Prostate gland (tissue), 2 donors: Measurements from ENCODE around the gene IFNA2. TPM values are rescaled to one million over a fixed set of nuclear protein-coding genes. Genes with fewer than 3 reads are reported as not detected.

Experiments used
- DNase-seq: peaks from one replicate; pipeline ENCODE4 v3.0.0-alpha.2; 2019; ENCODE audit warnings: low spot score
- H3K27ac ChIP-seq, 2 donors: fragments of 200-600 bp; sonication (generic); 2 replicates each; pipeline ENCODE4 v1.5.1; 2017 to 2019
- H3K27me3 ChIP-seq: fragments of 200-600 bp; sonication (generic); replicated peaks from 2 replicates; pipeline ENCODE4 v1.5.1; 2019; ENCODE audit not compliant: insufficient read depth
- H3K36me3 ChIP-seq, 2 donors: fragments of 200-600 bp; sonication (generic); 1 replicate in 1 of 2; 2 replicates in 1 of 2; pipeline versions ENCODE4 v1.5.1 to v1.8.1; 2017 to 2019
- H3K4me1 ChIP-seq: fragments of 200-600 bp; sonication (generic); replicated peaks from 2 replicates; pipeline ENCODE4 v1.5.1; 2019
- H3K4me3 ChIP-seq, 2 donors: fragments of 200-600 bp; sonication (generic); 2 replicates each; pipeline ENCODE4 v1.5.1; 2017 to 2019
- H3K9me3 ChIP-seq: fragments of 200-600 bp; sonication (generic); 2 replicates; pipeline ENCODE4 v1.5.1; 2017
- CTCF ChIP-seq, 4 experiments: fragments of 200-600 bp in 2 of 4; fragments of 450-650 bp in 2 of 4; sonication (generic) in 2 of 4; IDR thresholded peaks; 1 replicate in 3 of 4; 2 replicates in 1 of 4; pipeline ENCODE4 v1.5.1; 2016 to 2019; ENCODE audit warnings: antibody characterized with exemption in 4 of 4, mild to moderate bottlenecking in 2 of 4, moderate library complexity in 2 of 4
- POLR2A ChIP-seq: fragments of 450-650 bp; IDR thresholded peaks from one replicate; pipeline ENCODE4 v1.6.1; 2016; ENCODE audit warnings: antibody characterized with exemption, mild to moderate bottlenecking
- POLR2AphosphoS5 ChIP-seq: sonication (generic); formaldehyde crosslinking; IDR thresholded peaks from one replicate; pipeline ENCODE4 v1.6.1; 2017; ENCODE audit warnings: antibody characterized with exemption
- WGBS: methylation state at CpG from one replicate; pipeline ENCODE4 v1.1.5; 2018; 5-methylcytosine and 5-hydroxymethylcytosine counted together
- intact Hi-C: fragments of 100-400 bp; cut with DNase I; formaldehyde crosslinking; loops from one replicate; pipeline ENCODE4 v1.14.2; 2022
- total RNA-seq, 2 donors: library from RNA; depleted of rRNA; stranded (reverse); fragments of >200 nt; gene quantifications; one replicate each; pipeline ENCODE4 v1.1.0, GENCODE V29; 2016

Gene IFNA2
- total RNA-seq, 2 donors from 2014 or later = not detected

GRCh38 chr9:21428235-21428634 lies 43.0 kb upstream of the IFNA2 start:
- intact Hi-C loops = no loop called here
- Histone ChIP-seq H3K4me3 (no peak overlapping the region), H3K9me3 (no peaks in the 10 kb centered on the region), H3K27ac (no peak overlapping the region), H3K36me3 (no peaks in the 10 kb centered on the region), H3K27me3 (peaks cover 3% of the 10 kb centered on the region), H3K4me1 (no peaks in the 10 kb centered on the region)
- no peak for DNase-seq
- WGBS = 85% methylated on average over 1 of the region's 1 CpG
- no peak for TF ChIP-seq POLR2A
- TF ChIP-seq POLR2AphosphoS5 = no peak
- no peak for TF ChIP-seq CTCF (IDR thresholded peaks at IDR 0.05)

- DNase-seq = peak; percentile 64
- Histone ChIP-seq H3K4me3 (no peak overlapping the region), H3K4me1 (no peaks in the 10 kb centered on the region), H3K27ac (no peak overlapping the region), H3K36me3 (no peaks in the 10 kb centered on the region), H3K9me3 (no peaks in the 10 kb centered on the region), H3K27me3 (no peaks in the 10 kb centered on the region)
- intact Hi-C loops = no loop called here
- WGBS = 25% methylated on average over 5 of the region's 5 CpGs
- TF ChIP-seq POLR2AphosphoS5 (peak; percentile 39), POLR2A (no peak)
Observed at GRCh38 chr9:21415493-21416267, 30.5 kb upstream of the IFNA2 start.

DNA sequence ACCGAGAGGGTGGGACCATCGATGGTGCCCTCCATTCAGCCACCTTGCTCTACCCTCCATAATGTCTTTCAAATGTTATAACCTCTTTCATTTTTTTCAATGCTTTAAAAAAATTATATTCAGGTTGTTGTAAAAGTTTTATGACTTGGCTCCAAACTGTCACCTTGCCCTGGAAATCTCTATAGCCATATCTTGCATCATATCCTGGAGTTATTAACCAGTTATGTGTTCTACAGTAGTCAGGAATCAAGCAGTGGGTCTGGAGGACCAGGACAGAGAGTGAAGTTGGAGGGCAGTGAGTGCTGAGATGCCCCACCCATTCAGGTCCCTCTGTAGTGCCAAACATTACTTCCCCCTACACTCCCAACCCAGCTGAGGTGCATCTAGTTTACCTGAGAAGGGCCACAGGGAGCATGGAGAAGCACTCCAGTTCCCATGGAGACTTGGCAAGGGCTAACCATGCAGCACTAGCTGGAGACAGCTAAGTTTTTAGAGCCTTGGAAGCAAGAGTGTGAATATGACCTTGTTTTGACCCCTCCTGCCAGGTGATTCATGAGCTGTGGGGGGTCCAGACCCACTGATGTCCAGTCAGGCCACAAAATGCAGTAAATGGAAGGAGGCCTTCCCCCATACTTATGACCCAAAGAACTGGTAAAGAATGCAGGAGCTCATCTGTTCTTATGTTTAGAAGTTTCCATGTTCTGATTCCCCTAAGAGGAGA lies 29.2 kb upstream of the IFNA2 start:
- no peaks in the 10 kb centered on the region for H3K9me3 ChIP-seq
- H3K27ac ChIP-seq = no peak overlapping the region
- no peaks in the 10 kb centered on the region for H3K36me3 ChIP-seq
- DNase-seq = no peak
- H3K4me1 ChIP-seq = no peaks in the 10 kb centered on the region
- intact Hi-C loops = no loop called here
- H3K27me3 ChIP-seq = no peaks in the 10 kb centered on the region
- no peak for TF ChIP-seq POLR2AphosphoS5
- TF ChIP-seq CTCF (IDR thresholded peaks at IDR 0.05) = no peak
- WGBS = 94% methylated on average over 2 of the region's 2 CpGs
- H3K4me3 ChIP-seq = no peak overlapping the region

GRCh38 chr9:21413624-21414023 lies 28.4 kb upstream of the IFNA2 start:
- no peaks in the 10 kb centered on the region for H3K36me3 ChIP-seq

More at GRCh38 chr9:21413624-21414023, 28.4 kb upstream of the IFNA2 start:
- Histone ChIP-seq H3K27ac (no peak overlapping the region), H3K9me3 (no peaks in the 10 kb centered on the region), H3K27me3 (no peaks in the 10 kb centered on the region), H3K4me1 (no peaks in the 10 kb centered on the region), H3K4me3 (no peak overlapping the region)
- TF ChIP-seq POLR2A = no peak
- no peak for TF ChIP-seq CTCF (IDR thresholded peaks at IDR 0.05)
- no peak for TF ChIP-seq POLR2AphosphoS5
- intact Hi-C loops = no loop called here
- no peak for DNase-seq
- WGBS = 71% methylated on average over 5 of the region's 5 CpGs
